ENCODE measurements around the gene NPAS3. TPM values are rescaled to one million over a fixed set of nuclear protein-coding genes. Genes with fewer than 3 reads are reported as not detected.

The NPAS3 gene
- total RNA-seq, 2 donors from 2014 or later, result 0.33 to 0.78 TPM

DNA sequence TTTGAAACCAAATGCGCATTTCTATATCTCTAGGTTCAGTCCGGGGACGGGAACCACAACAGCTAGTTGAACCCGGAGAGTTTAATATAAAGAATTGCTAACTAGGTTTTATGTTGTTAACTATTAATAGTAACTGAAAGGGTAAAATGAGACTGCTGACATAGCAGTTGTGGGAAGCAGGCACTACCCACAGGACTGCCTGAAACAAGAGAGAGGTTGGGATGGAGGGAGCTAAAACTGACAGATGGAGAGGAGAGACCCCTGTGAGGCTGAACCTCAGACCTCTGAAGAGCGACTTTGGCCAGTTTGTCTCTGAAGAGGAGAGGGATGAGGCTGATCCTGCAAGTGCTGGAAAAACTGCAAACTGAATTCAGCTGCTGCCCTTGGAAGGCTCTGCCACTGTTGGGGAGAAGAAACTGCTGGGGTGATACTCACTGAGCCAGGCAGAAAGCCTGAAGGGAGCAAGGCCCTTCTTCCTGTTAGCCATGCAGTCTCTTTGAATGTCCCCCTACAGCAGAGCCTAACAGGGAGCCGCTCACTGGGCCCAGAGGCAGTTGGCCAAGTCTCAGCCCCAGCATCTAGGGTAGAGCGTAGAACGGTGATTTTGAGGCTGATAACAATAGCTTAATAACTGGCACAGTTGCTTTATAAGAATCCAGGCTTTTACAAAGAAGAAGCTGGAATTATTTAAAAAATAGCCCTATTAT, 172.2 kb downstream of the NPAS3 start:
- no peaks in the 10 kb centered on the region for H3K9me3 ChIP-seq
- no peaks in the 10 kb centered on the region for H3K27me3 ChIP-seq
- no peak for TF ChIP-seq POLR2A (IDR thresholded peaks at IDR 0.05)
- ATAC-seq (no peak), DNase-seq (no peak)
- no peaks in the 10 kb centered on the region for H3K36me3 ChIP-seq (replicated peaks in 1 of 2; ENCODE audit: insufficient read depth in 1 of 2, low read depth in 2 of 2)
- WGBS, 2 donors, result 65 to 72% methylated on average over 8 of the region's 8 CpGs
- H3K4me3 ChIP-seq, result no peak overlapping the region
- H3K4me1 ChIP-seq, result no peaks in the 10 kb centered on the region
- no peak overlapping the region for H3K27ac ChIP-seq
- intact Hi-C loops (cut with DNase I), result no loop called here

GRCh38 chr14:33114331-33114730, 175.7 kb downstream of the NPAS3 start:
- no peak overlapping the region for H3K27ac ChIP-seq
- H3K27me3 ChIP-seq, result no peaks in the 10 kb centered on the region
- no peak for ATAC-seq
- H3K36me3 ChIP-seq (replicated peaks in 1 of 2; ENCODE audit: insufficient read depth in 1 of 2, low read depth in 2 of 2), result no peaks in the 10 kb centered on the region
- no peak overlapping the region for H3K4me3 ChIP-seq
- WGBS, 2 donors, result 80 to 94% methylated on average over 3 of the region's 3 CpGs
- intact Hi-C loops (cut with DNase I), result no loop called here
- no peaks in the 10 kb centered on the region for H3K4me1 ChIP-seq
- TF ChIP-seq POLR2A (IDR thresholded peaks at IDR 0.05), result no peak
- TF ChIP-seq, protein P1, sequence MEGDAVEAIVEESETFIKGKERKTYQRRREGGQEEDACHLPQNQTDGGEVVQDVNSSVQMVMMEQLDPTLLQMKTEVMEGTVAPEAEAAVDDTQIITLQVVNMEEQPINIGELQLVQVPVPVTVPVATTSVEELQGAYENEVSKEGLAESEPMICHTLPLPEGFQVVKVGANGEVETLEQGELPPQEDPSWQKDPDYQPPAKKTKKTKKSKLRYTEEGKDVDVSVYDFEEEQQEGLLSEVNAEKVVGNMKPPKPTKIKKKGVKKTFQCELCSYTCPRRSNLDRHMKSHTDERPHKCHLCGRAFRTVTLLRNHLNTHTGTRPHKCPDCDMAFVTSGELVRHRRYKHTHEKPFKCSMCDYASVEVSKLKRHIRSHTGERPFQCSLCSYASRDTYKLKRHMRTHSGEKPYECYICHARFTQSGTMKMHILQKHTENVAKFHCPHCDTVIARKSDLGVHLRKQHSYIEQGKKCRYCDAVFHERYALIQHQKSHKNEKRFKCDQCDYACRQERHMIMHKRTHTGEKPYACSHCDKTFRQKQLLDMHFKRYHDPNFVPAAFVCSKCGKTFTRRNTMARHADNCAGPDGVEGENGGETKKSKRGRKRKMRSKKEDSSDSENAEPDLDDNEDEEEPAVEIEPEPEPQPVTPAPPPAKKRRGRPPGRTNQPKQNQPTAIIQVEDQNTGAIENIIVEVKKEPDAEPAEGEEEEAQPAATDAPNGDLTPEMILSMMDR (IDR thresholded peaks at IDR 0.05), result no peak
- DNase-seq, result no peak
- no peaks in the 10 kb centered on the region for H3K9me3 ChIP-seq

- TF ChIP-seq, protein P1 (IDR thresholded peaks at IDR 0.05), result no peak
- no peak for TF ChIP-seq POLR2A (IDR thresholded peaks at IDR 0.05)
- H3K9me3 ChIP-seq, result no peaks in the 10 kb centered on the region
- DNase-seq (peak in 1 of 4 donors; percentile 11), ATAC-seq (no peak)
- no peaks in the 10 kb centered on the region for H3K36me3 ChIP-seq (replicated peaks in 1 of 2; ENCODE audit: insufficient read depth in 1 of 2, low read depth in 2 of 2)
- H3K27ac ChIP-seq, result no peak overlapping the region
- H3K27me3 ChIP-seq, result no peaks in the 10 kb centered on the region
- intact Hi-C loops (cut with DNase I), result no loop called here
- 0 to 8% methylated on average over 1 of the region's 1 CpG for WGBS, 2 donors
- no peaks in the 10 kb centered on the region for H3K4me1 ChIP-seq
- H3K4me3 ChIP-seq, result no peak overlapping the region
Observed at GRCh38 chr14:33118668-33119067, 180.0 kb downstream of the NPAS3 start.

DNA sequence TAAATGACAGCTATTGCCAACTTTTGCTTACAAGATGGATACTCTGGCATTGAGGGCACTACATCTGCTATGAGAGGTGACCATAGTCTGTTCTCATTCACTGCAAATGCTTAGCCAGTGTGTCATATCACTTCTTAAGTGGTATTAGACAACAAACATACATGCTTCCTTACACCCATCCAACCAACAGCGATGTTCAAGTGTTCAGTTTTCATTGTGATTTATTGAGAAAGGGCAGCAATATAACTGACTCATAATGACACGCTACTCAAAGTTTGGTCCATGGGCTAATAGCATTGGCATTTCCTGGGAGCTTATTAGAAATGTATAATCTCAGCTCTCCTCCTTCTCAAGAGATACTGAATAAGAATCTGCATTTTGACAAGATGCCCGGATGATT, 181.7 kb downstream of the NPAS3 start:
- Histone ChIP-seq H3K27me3 (no peaks in the 10 kb centered on the region), H3K4me3 (no peak overlapping the region), H3K36me3 (replicated peaks in 1 of 2; ENCODE audit: insufficient read depth in 1 of 2, low read depth in 2 of 2) (no peaks in the 10 kb centered on the region), H3K27ac (no peak overlapping the region), H3K4me1 (no peaks in the 10 kb centered on the region), H3K9me3 (no peaks in the 10 kb centered on the region)
- TF ChIP-seq, protein P1 (IDR thresholded peaks at IDR 0.05), result no peak
- no peak for TF ChIP-seq POLR2A (IDR thresholded peaks at IDR 0.05)
- DNase-seq (no peak), ATAC-seq (no peak)
- WGBS, 2 donors, result 76 to 78% methylated on average over 3 of the region's 3 CpGs
- intact Hi-C loops (cut with DNase I), result no loop called here

- Histone ChIP-seq H3K27me3 (no peaks in the 10 kb centered on the region), H3K27ac (no peak overlapping the region), H3K36me3 (replicated peaks in 1 of 2; ENCODE audit: insufficient read depth in 1 of 2, low read depth in 2 of 2) (no peaks in the 10 kb centered on the region), H3K9me3 (no peaks in the 10 kb centered on the region), H3K4me3 (no peak overlapping the region), H3K4me1 (no peaks in the 10 kb centered on the region)
- ATAC-seq (no peak), DNase-seq (no peak)
- intact Hi-C loops (cut with DNase I), result no loop called here
- TF ChIP-seq, protein P1 (IDR thresholded peaks at IDR 0.05), result no peak
- no peak for TF ChIP-seq POLR2A (IDR thresholded peaks at IDR 0.05)
- 62 to 63% methylated on average over 4 of the region's 4 CpGs for WGBS, 2 donors
Observed at GRCh38 chr14:33120966-33121365, 182.3 kb downstream of the NPAS3 start.
